Measurements from ENCODE around the gene LY6G5C.

DNA sequence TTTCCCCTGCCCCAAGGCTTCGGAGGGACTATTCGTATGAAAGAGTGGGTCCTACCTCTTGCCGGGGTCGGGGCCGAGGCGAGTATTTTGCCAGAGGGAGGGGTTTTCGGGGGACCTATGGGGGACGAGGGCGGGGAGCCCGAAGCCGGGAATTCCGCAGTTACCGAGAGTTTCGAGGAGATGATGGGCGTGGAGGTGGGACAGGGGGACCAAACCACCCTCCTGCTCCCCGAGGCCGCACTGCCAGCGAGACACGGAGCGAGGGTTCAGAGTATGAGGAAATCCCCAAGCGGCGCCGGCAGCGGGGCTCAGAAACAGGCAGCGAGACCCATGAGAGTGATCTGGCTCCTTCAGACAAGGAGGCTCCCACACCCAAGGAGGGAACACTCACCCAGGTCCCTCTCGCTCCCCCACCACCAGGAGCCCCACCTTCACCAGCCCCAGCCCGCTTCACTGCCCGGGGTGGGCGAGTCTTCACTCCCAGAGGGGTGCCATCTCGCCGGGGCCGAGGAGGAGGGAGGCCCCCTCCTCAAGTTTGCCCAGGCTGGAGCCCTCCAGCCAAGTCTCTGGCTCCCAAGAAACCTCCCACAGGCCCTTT, 49.1 kb downstream of the LY6G5C start:
- TF ChIP-seq, protein P1, sequence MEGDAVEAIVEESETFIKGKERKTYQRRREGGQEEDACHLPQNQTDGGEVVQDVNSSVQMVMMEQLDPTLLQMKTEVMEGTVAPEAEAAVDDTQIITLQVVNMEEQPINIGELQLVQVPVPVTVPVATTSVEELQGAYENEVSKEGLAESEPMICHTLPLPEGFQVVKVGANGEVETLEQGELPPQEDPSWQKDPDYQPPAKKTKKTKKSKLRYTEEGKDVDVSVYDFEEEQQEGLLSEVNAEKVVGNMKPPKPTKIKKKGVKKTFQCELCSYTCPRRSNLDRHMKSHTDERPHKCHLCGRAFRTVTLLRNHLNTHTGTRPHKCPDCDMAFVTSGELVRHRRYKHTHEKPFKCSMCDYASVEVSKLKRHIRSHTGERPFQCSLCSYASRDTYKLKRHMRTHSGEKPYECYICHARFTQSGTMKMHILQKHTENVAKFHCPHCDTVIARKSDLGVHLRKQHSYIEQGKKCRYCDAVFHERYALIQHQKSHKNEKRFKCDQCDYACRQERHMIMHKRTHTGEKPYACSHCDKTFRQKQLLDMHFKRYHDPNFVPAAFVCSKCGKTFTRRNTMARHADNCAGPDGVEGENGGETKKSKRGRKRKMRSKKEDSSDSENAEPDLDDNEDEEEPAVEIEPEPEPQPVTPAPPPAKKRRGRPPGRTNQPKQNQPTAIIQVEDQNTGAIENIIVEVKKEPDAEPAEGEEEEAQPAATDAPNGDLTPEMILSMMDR (IDR thresholded peaks at IDR 0.05; ENCODE audit: insufficient read depth, low read length, poor library complexity, severe bottlenecking) = no peak
- TF ChIP-seq EZH2phosphoT487 (conservative IDR thresholded peaks at IDR 0.05; ENCODE audit: low read length) = no peak

All from SU-DHL-6 (cell line).